K562 (cell line): ENCODE results near the gene ANKRD7. TPM values are rescaled to one million over a fixed set of nuclear protein-coding genes. Genes with fewer than 3 reads are reported as not detected.

Source experiments
- ATAC-seq: fragments of 200-7000 bp; cut with Tn5 transposase; 3 replicates; pipeline ENCODE4 v1.9.1; 2020; ENCODE audit warnings: moderate library complexity
- BruUV-seq: library from RNA; stranded (reverse); fragments of 400-500 nt; replicated peaks from 2 replicates; lab custom pipeline; 2021; lab: Mats Ljungman, UMichigan
- CTCF ChIA-PET: fragments of 300-600 bp; formaldehyde crosslinking; extraction: SDS; loops from one replicate; lab custom pipeline; 2021; ENCODE audit warnings: low intra/inter-chr PET ratio; lab: Yijun Ruan, JAX
- POLR2A ChIA-PET: fragments of 300-600, 350-650 bp; sonication (Branson Sonifier 250); formaldehyde crosslinking; extraction: SDS; loops from one replicate; lab custom pipeline; 2021; ENCODE audit warnings: antibody characterized with exemption, inconsistent platforms; lab: Yijun Ruan, JAX
- DNase-seq, 4 experiments: peaks; one replicate each; pipeline versions ENCODE4 v3.0.0 to v3.0.0-alpha.2; 2011 to 2018; ENCODE audit warnings: low spot score in 3 of 4, mixed read lengths in 3 of 4; ENCODE audit errors: extremely low read depth in 1 of 4
- FAIRE-seq: peaks from 2 replicates; lab custom pipeline; 2011; peaks lifted over from hg19 to GRCh38; lab: Jason Lieb, UNC
- H2AFZ ChIP-seq: 2 replicates; pipeline ENCODE4 v1.6.0; 2011; ENCODE audit warnings: low read depth, low read length, control low read depth, inconsistent platforms
- H3K27ac ChIP-seq: fragments of 200-600 bp; 3 replicates; pipeline ENCODE4 v1.8.0; 2011; ENCODE audit warnings: low read depth, mild to moderate bottlenecking, control low read depth, inconsistent platforms, low read length, moderate library complexity, mixed read lengths; ENCODE audit errors: extremely low read depth
- H3K27me3 ChIP-seq, 2 experiments: fragments of 300-600 bp in 1 of 2; 2 replicates in 1 of 2; 3 replicates in 1 of 2; pipeline versions ENCODE4 v1.6.0 to v1.8.0; 2011; ENCODE audit warnings: inconsistent platforms in 2 of 2, low read length in 2 of 2, mild to moderate bottlenecking in 1 of 2, mixed read lengths in 1 of 2, moderate library complexity in 1 of 2; ENCODE audit not compliant: control insufficient read depth in 2 of 2, insufficient read depth in 2 of 2
- H3K36me3 ChIP-seq: fragments of 300-600 bp; 3 replicates; pipeline ENCODE4 v1.8.0; 2011; ENCODE audit warnings: mild to moderate bottlenecking, low read length, inconsistent platforms; ENCODE audit not compliant: control insufficient read depth, insufficient read depth
- H3K4me1 ChIP-seq, 2 experiments: fragments of 200-600 bp in 1 of 2; replicated peaks in 1 of 2; 2 replicates in 1 of 2; 3 replicates in 1 of 2; pipeline versions ENCODE4 v1.5.1 to v1.8.0; 2011; ENCODE audit warnings: inconsistent platforms in 2 of 2, low read length in 2 of 2, mild to moderate bottlenecking in 1 of 2, mixed read lengths in 1 of 2, moderate library complexity in 1 of 2; ENCODE audit not compliant: control insufficient read depth in 2 of 2, insufficient read depth in 2 of 2
- H3K4me2 ChIP-seq: 2 replicates; pipeline ENCODE4 v1.6.1; 2011; ENCODE audit warnings: low read length, control low read depth, inconsistent platforms, mixed read lengths; ENCODE audit not compliant: insufficient read depth
- H3K4me3 ChIP-seq: fragments of 200-600 bp; sonication (generic), shearing (Covaris generic); 2 replicates; pipeline ENCODE4 v1.5.1; 2016; ENCODE audit warnings: control low read depth, inconsistent platforms
- H3K79me2 ChIP-seq: fragments of 200-600 bp; 3 replicates; pipeline ENCODE4 v1.8.0; 2011; ENCODE audit warnings: low read length, inconsistent platforms; ENCODE audit not compliant: control insufficient read depth, insufficient read depth
- H3K9ac ChIP-seq, 2 experiments: 2 replicates each; pipeline versions ENCODE4 v1.6.0 to v1.6.1; 2011; ENCODE audit warnings: low read depth in 2 of 2, low read length in 2 of 2, control low read depth in 1 of 2, inconsistent platforms in 1 of 2, mild to moderate bottlenecking in 1 of 2, mixed read lengths in 1 of 2; ENCODE audit not compliant: insufficient read depth in 1 of 2
- H3K9me1 ChIP-seq: one replicate; pipeline ENCODE4 v1.6.0; 2011; ENCODE audit warnings: inconsistent platforms, mild to moderate bottlenecking, low read length, moderate library complexity; ENCODE audit not compliant: control insufficient read depth, insufficient read depth
- H3K9me3 ChIP-seq: replicated peaks from 2 replicates; pipeline ENCODE4 v1.5.1; 2011; ENCODE audit warnings: low read depth, low read length, inconsistent platforms; ENCODE audit not compliant: control insufficient read depth, insufficient read depth
- H4K20me1 ChIP-seq: replicated peaks from 2 replicates; pipeline ENCODE4 v1.6.1; 2011; ENCODE audit warnings: low read length, inconsistent platforms, mixed read lengths; ENCODE audit not compliant: control insufficient read depth, insufficient read depth
- CBX8 ChIP-seq: fragments of 200-600 bp; sonication (generic); IDR thresholded peaks from 2 replicates; pipeline ENCODE4 v1.6.1; 2012; ENCODE audit warnings: borderline replicate concordance, mixed run types, low read depth, mild to moderate bottlenecking, moderate library complexity, mixed read lengths, low read length, control low read depth, inconsistent platforms; ENCODE audit not compliant: poor library complexity, severe bottlenecking; ENCODE audit errors: extremely low read depth
- KLF1 ChIP-seq: fragments of 450-650 bp; IDR thresholded peaks from 2 replicates; pipeline ENCODE4 v1.6.1; 2016; ENCODE audit warnings: missing genetic modification characterization, missing compliant biosample characterization
- NBN ChIP-seq: fragments of 450-650 bp; IDR thresholded peaks from 2 replicates; pipeline ENCODE4 v1.6.1; 2016; ENCODE audit warnings: low read depth, mild to moderate bottlenecking
- NR2F6 ChIP-seq: fragments of 450-650 bp; formaldehyde crosslinking; IDR thresholded peaks from 2 replicates; pipeline ENCODE4 v1.4.0; 2020; ENCODE audit warnings: mild to moderate bottlenecking
- NUFIP1 ChIP-seq: fragments of 450-650 bp; IDR thresholded peaks from 2 replicates; pipeline ENCODE4 v1.6.1; 2018; ENCODE audit not compliant: partially characterized antibody
- RFX7 ChIP-seq: fragments of 250-450 bp; sonication (Bioruptor Pico); IDR thresholded peaks from 2 replicates; pipeline ENCODE4 v1.5.1; 2021; ENCODE audit warnings: mild to moderate bottlenecking
- TARDBP ChIP-seq: fragments of 450-650 bp; IDR thresholded peaks from 2 replicates; pipeline ENCODE4 v1.6.1; 2016
- TBP ChIP-seq: optimal IDR thresholded peaks from 2 replicates; pipeline ENCODE3; 2011; ENCODE audit warnings: low read depth, low read length, improper control_type of control experiment
- TSC22D4 ChIP-seq: fragments of 450-650 bp; IDR thresholded peaks from 2 replicates; pipeline ENCODE4 v1.6.1; 2016; ENCODE audit warnings: missing genetic modification characterization, missing biosample characterization, control low read depth
- ZBTB1 ChIP-seq: sonication (generic); formaldehyde crosslinking; IDR thresholded peaks from 2 replicates; pipeline ENCODE4 v1.8.1; 2023; ENCODE audit warnings: missing genetic modification reagents, low read depth, mild to moderate bottlenecking, borderline replicate concordance
- ZNF174 ChIP-seq: fragments of 250-450 bp; sonication (Bioruptor Pico); IDR thresholded peaks from 2 replicates; pipeline ENCODE4 v1.4.0; 2020; ENCODE audit warnings: mild to moderate bottlenecking
- ZNF184 ChIP-seq: sonication (generic); formaldehyde crosslinking; IDR thresholded peaks from 2 replicates; pipeline ENCODE4 v1.5.0; 2020; ENCODE audit warnings: missing genetic modification reagents
- ZNF780A ChIP-seq: fragments of 250-450 bp; sonication (Bioruptor Pico); IDR thresholded peaks from 2 replicates; pipeline ENCODE4 v1.5.0; 2021; ENCODE audit warnings: mild to moderate bottlenecking
- WGBS: fragments of 100-300 bp; shearing (Covaris generic); methylation state at CpG from one replicate; pipeline ENCODE4 v1.1.6; 2016; ENCODE audit warnings: low coverage, mixed read lengths; ENCODE audit not compliant: insufficient coverage; ENCODE audit errors: missing lambda C conversion rate; 5-methylcytosine and 5-hydroxymethylcytosine counted together
- in situ Hi-C: fragments of 300-500 bp; cut with MboI; formaldehyde crosslinking; loops from 4 replicates; pipeline ENCODE4 v1.15.0; 2018; ENCODE audit warnings: inconsistent platforms, mixed read lengths
- intact Hi-C: fragments of 100-400 bp; cut with micrococcal nuclease; formaldehyde crosslinking; loops from 2 replicates; pipeline ENCODE4 v1.14.2; 2022
- polyA plus RNA-seq, 8 experiments: library from polyadenylated mRNA; depleted of rRNA in 4 of 8; stranded (reverse) in 5 of 8; unstranded in 3 of 8; fragments of >200 nt; fragmentation: Nextera tagmentation in 2 of 8; fragmentation: Illumina TruSeq in 1 of 8; extraction: Ambion mirVana in 2 of 8; extraction: Trizol in 1 of 8; gene quantifications; 2 replicates each; pipeline versions ENCODE4 v1.2.1 to v1.2.3, GENCODE V29; 2011 to 2014; ENCODE audit warnings: inconsistent platforms in 1 of 8, missing spikeins in 1 of 8
- total RNA-seq, 7 experiments: library from RNA; depleted of rRNA in 6 of 7; stranded (reverse); fragments of >200 nt in 6 of 7; fragmentation: Illumina TruSeq in 2 of 7; extraction: Trizol in 2 of 7; gene quantifications; 2 replicates each; pipeline versions ENCODE4 v1.2.1 to v1.2.3, GENCODE V29; 2011 to 2021; ENCODE audit warnings: low replicate concordance in 1 of 7
- TF ChIP-seq, protein P1 (sequence below): conservative IDR thresholded peaks from 2 replicates; pipeline ENCODE4 v1.6.1; 2011; ENCODE audit warnings: low read depth, mild to moderate bottlenecking, low read length; ENCODE audit not compliant: control insufficient read depth
- TF ChIP-seq, protein P2 (sequence below): IDR thresholded peaks from 2 replicates; pipeline ENCODE4 v1.6.1; 2014; ENCODE audit warnings: antibody characterized with exemption
- TF ChIP-seq, protein P3 (sequence below): fragments of 200-800 bp; sonication (Bioruptor generic); IDR thresholded peaks from 2 replicates; pipeline ENCODE4 v1.6.1; 2016; ENCODE audit warnings: missing genetic modification characterization, missing compliant biosample characterization

Gene ANKRD7
- total and polyA plus RNA-seq, 9 of the 15 experiments (the other 6 are each of a cell fraction or from before 2014, with no cell fraction given): 0.33 TPM; not detected in 8

DNA sequence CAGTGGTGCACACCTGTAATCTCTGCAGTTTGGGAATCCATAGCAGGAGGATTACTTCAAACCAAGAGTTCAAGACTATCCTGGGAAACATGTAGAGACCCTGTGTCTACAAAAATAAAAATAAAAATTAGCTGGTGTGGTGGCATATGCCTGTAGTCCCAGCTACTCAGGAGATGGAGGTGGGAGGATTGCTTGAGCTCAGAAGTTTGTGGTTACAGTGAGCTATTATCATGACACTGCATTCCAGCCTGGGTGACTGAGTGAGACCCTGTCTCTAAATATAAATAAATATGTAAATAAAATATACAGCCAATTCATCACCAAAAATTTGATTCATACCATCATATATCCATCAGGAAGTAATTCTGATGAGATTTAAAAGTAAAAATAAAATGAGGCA is 60.9 kb downstream of the ANKRD7 start (continued):
- no peak for TF ChIP-seq ZNF174 (CRISPR knock-in tag)
- no peak for TF ChIP-seq KLF1 (tag)
- TF ChIP-seq, protein P1, sequence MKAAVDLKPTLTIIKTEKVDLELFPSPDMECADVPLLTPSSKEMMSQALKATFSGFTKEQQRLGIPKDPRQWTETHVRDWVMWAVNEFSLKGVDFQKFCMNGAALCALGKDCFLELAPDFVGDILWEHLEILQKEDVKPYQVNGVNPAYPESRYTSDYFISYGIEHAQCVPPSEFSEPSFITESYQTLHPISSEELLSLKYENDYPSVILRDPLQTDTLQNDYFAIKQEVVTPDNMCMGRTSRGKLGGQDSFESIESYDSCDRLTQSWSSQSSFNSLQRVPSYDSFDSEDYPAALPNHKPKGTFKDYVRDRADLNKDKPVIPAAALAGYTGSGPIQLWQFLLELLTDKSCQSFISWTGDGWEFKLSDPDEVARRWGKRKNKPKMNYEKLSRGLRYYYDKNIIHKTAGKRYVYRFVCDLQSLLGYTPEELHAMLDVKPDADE: no peak
- no peak for TF ChIP-seq TSC22D4
- TF ChIP-seq ZNF184: no peak

DNA sequence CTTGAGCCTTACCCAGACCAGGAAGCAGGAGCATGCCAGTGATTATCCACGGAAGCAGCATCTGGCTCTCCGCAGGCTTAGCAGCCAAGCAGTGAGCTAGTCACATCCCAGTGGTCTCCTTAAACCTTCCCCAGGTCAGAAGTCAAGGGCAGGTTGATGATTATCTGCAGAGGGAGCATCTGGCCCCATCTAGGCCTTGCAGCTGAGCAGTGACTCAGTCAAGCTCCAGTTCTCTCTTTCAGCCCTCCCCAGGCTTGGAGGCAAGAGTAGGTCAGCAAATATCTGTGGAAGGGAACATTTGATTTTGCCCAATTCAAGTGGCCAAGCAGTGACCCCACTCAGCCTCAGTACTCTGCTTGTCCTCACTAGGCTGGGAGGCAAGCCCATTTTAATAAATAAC is 61.6 kb downstream of the ANKRD7 start:
- Histone ChIP-seq H3K36me3 (no peaks in the 10 kb centered on the region), H3K79me2 (no peaks in the 10 kb centered on the region), H3K4me1 (no peaks in the 10 kb centered on the region), H3K9me3 (peaks cover 3% of the 10 kb centered on the region; the same call in 1 of the 2 replicates), H3K27ac (no peak overlapping the region), H3K9ac (no peak overlapping the region), H3K27me3 (no peaks in the 10 kb centered on the region), H4K20me1 (no peaks in the 10 kb centered on the region), H3K4me2 (no peak overlapping the region), H2AFZ (no peak overlapping the region), H3K9me1 (no peaks in the 10 kb centered on the region), H3K4me3 (no peak overlapping the region)
- ChIA-PET POLR2A (no interaction called here), CTCF (no interaction called here)
- intact Hi-C loops: no loop called here
- FAIRE-seq (no peak), DNase-seq (no peak), ATAC-seq (no peak)
- no TSS peak for BruUV-seq
- in situ Hi-C loops: no loop called here
- WGBS: 7% methylated on average over 2 of the region's 2 CpGs
- no peak for TF ChIP-seq NUFIP1
- TF ChIP-seq RFX7 (CRISPR knock-in tag): no peak
- no peak for TF ChIP-seq KLF1 (tag)
- TF ChIP-seq ZNF780A (CRISPR knock-in tag): no peak
- TF ChIP-seq CBX8: no peak
- TF ChIP-seq, protein P2, sequence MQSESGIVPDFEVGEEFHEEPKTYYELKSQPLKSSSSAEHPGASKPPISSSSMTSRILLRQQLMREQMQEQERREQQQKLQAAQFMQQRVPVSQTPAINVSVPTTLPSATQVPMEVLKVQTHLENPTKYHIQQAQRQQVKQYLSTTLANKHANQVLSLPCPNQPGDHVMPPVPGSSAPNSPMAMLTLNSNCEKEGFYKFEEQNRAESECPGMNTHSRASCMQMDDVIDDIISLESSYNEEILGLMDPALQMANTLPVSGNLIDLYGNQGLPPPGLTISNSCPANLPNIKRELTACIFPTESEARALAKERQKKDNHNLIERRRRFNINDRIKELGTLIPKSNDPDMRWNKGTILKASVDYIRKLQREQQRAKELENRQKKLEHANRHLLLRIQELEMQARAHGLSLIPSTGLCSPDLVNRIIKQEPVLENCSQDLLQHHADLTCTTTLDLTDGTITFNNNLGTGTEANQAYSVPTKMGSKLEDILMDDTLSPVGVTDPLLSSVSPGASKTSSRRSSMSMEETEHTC: no peak
- TF ChIP-seq, protein P3, sequence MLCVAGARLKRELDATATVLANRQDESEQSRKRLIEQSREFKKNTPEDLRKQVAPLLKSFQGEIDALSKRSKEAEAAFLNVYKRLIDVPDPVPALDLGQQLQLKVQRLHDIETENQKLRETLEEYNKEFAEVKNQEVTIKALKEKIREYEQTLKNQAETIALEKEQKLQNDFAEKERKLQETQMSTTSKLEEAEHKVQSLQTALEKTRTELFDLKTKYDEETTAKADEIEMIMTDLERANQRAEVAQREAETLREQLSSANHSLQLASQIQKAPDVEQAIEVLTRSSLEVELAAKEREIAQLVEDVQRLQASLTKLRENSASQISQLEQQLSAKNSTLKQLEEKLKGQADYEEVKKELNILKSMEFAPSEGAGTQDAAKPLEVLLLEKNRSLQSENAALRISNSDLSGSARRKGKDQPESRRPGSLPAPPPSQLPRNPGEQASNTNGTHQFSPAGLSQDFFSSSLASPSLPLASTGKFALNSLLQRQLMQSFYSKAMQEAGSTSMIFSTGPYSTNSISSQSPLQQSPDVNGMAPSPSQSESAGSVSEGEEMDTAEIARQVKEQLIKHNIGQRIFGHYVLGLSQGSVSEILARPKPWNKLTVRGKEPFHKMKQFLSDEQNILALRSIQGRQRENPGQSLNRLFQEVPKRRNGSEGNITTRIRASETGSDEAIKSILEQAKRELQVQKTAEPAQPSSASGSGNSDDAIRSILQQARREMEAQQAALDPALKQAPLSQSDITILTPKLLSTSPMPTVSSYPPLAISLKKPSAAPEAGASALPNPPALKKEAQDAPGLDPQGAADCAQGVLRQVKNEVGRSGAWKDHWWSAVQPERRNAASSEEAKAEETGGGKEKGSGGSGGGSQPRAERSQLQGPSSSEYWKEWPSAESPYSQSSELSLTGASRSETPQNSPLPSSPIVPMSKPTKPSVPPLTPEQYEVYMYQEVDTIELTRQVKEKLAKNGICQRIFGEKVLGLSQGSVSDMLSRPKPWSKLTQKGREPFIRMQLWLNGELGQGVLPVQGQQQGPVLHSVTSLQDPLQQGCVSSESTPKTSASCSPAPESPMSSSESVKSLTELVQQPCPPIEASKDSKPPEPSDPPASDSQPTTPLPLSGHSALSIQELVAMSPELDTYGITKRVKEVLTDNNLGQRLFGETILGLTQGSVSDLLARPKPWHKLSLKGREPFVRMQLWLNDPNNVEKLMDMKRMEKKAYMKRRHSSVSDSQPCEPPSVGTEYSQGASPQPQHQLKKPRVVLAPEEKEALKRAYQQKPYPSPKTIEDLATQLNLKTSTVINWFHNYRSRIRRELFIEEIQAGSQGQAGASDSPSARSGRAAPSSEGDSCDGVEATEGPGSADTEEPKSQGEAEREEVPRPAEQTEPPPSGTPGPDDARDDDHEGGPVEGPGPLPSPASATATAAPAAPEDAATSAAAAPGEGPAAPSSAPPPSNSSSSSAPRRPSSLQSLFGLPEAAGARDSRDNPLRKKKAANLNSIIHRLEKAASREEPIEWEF: no peak
- no peak for TF ChIP-seq TBP
- no peak for TF ChIP-seq NBN
- no peak for TF ChIP-seq ZBTB1 (CRISPR knock-in tag)
- TF ChIP-seq TARDBP: no peak
- no peak for TF ChIP-seq NR2F6 (CRISPR knock-in tag)
